Immature natural killer cell (primary cell): ENCODE results near the gene PCIF1. TPM values are rescaled to one million over a fixed set of nuclear protein-coding genes. Genes with fewer than 3 reads are reported as not detected.

Experiments used
- polyA plus RNA-seq, 3 donors: library from polyadenylated mRNA; unstranded; fragments of 300-500 nt; fragmentation: Illumina TruSeq; gene quantifications; one replicate each; pipeline ENCODE4 v1.2.3, GENCODE V29; 2021

Gene PCIF1
- polyA plus RNA-seq, 3 donors from 2014 or later: 78.4 to 93.4 (median 83.0) TPM

Other genes with a start within 250 kb of the PCIF1 start
- gene WFDC13, start 232.6 kb upstream of the PCIF1 start, polyA plus RNA-seq: not detected
- gene WFDC10B, start 229.7 kb upstream of the PCIF1 start, polyA plus RNA-seq: not detected
- gene SPINT4, start 212.3 kb upstream of the PCIF1 start, polyA plus RNA-seq: not detected
- not detected for gene WFDC3, start 142.8 kb upstream of the PCIF1 start, polyA plus RNA-seq
- 10 to 100 TPM; 31.2 to 33.2 (median 31.5) TPM for gene DNTTIP1, start 142.7 kb upstream of the PCIF1 start, polyA plus RNA-seq
- 1 to 10 TPM in 2 of 3 donors, not detected in 1; 1.9 to 2.0 TPM for gene UBE2C, start 122.0 kb upstream of the PCIF1 start, polyA plus RNA-seq
- under 1 TPM in 1 of 3 donors, not detected in 2; 0.77 TPM for gene TNNC2, start 107.4 kb upstream of the PCIF1 start, polyA plus RNA-seq
- gene SNX21, start 100.9 kb upstream of the PCIF1 start, polyA plus RNA-seq: 1 to 10 TPM; 1.6 to 2.5 (median 2.2) TPM
- 10 to 100 TPM; 46.9 to 83.7 (median 50.2) TPM for gene ACOT8, start 77.3 kb upstream of the PCIF1 start, polyA plus RNA-seq
- 1 to 10 TPM in 2 of 3 donors, not detected in 1; 1.2 to 3.1 TPM for gene ZSWIM3, start 77.1 kb upstream of the PCIF1 start, polyA plus RNA-seq
- gene ZSWIM1, start 53.5 kb upstream of the PCIF1 start, polyA plus RNA-seq: under 1 TPM in 2 of 3 donors, not detected in 1; 0.55 to 0.68 TPM
- not detected for gene SPATA25, start 47.1 kb upstream of the PCIF1 start, polyA plus RNA-seq
- gene NEURL2, start 43.5 kb upstream of the PCIF1 start, polyA plus RNA-seq: 1 to 10 TPM in 2 of 3 donors, not detected in 1; 1.0 to 1.1 TPM
- 100 to 1,000 TPM in 1 of 3 donors, 10 to 100 TPM in 2; 76.8 to 119 (median 97.6) TPM for gene CTSA, start 43.3 kb upstream of the PCIF1 start, polyA plus RNA-seq
- gene PLTP, start 22.5 kb upstream of the PCIF1 start, polyA plus RNA-seq: 10 to 100 TPM in 1 of 3 donors, 1 to 10 TPM in 1, under 1 TPM in 1; 0.77 to 17.5 (median 7.3) TPM
- gene ZNF335, start 37.5 kb downstream of the PCIF1 start, polyA plus RNA-seq: 10 to 100 TPM in 1 of 3 donors, 1 to 10 TPM in 2; 7.1 to 17.9 (median 9.6) TPM
- gene MMP9, start 74.2 kb downstream of the PCIF1 start, polyA plus RNA-seq: under 1 TPM in 1 of 3 donors, not detected in 2; 0.09 TPM
- 1 to 10 TPM in 2 of 3 donors, not detected in 1; 1.0 to 1.8 TPM for gene SLC12A5, start 94.5 kb downstream of the PCIF1 start, polyA plus RNA-seq
- gene NCOA5, start 155.3 kb downstream of the PCIF1 start, polyA plus RNA-seq: 10 to 100 TPM; 12.9 to 30.7 (median 14.0) TPM
- 1 to 10 TPM; 4.3 to 8.3 (median 7.0) TPM for gene CD40, start 183.6 kb downstream of the PCIF1 start, polyA plus RNA-seq